GM19351 (cell line): ENCODE measurements around the gene FER1L5.

Experiments used
- ATAC-seq: cut with Tn5 transposase; IDR thresholded peaks from one replicate; pipeline ENCODE4 v1.9.1; 2021; ENCODE audit warnings: mild to moderate bottlenecking, moderate library complexity; ENCODE audit not compliant: unreplicated experiment

The FER1L5 gene

GRCh38 chr2:96739076-96739632 lies 96.6 kb downstream of the FER1L5 start:
- ATAC-seq: no peak

- ATAC-seq: peak; percentile 99
Measured at GRCh38 chr2:96739633-96740428, 97.3 kb downstream of the FER1L5 start, which contains the start of gene LMAN2L. TSS of gene LMAN2L (minus strand) at chr2:96740064. CDS start at chr2:96740040, 24 bp downstream.

GRCh38 chr2:96747061-96747617 lies 104.6 kb downstream of the FER1L5 start:
- ATAC-seq: no peak

- no peak for ATAC-seq
Measured at GRCh38 chr2:96751800-96752199, 109.2 kb downstream of the FER1L5 start.

- ATAC-seq: no peak
Measured at GRCh38 chr2:96753661-96754282, 111.2 kb downstream of the FER1L5 start.

GRCh38 chr2:96754317-96754716 lies 111.8 kb downstream of the FER1L5 start:
- no peak for ATAC-seq
